ENCODE results near the gene ENO1. TPM values are rescaled to one million over a fixed set of nuclear protein-coding genes. Genes with fewer than 3 reads are reported as not detected.

ENO1 gene
- total and polyA plus RNA-seq, 9 of the 15 experiments (the other 6 are each of a cell fraction or from before 2014, with no cell fraction given), result 2,249 to 7,472 (median 2,868) TPM

DNA sequence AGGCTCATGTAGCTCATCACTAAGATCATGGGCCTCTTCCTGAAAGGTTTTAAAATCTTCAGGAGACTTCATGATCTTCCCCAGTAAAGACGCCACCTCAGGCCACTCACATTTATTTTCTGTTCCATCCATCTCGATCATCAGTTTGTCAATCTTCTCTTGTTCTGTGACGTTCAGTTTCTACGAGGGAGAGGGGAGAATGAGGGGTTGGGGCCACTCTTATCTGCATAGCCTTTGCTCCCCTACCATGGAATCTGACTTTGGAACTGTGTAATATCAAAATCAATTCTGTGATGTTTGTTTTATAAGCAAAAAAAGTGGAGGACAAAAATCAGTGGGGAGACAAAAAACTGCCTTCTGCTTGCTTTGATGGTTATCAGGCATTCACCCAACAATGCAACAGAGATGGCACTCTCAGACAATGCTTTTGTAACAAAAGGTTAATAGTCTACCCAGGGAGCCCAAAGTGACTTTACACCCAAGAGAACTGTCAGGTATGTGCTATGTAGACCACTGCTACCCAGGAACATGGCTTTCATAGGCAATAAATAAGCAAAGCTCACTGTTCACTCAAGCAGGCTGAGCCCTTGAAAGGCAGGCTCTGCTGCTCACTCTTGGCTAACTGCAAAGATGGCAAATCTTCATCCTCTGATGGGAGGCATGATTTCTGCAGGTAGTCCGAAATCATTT lies 10.5 kb downstream of the ENO1 start (continued):
- TF ChIP-seq, protein P1, sequence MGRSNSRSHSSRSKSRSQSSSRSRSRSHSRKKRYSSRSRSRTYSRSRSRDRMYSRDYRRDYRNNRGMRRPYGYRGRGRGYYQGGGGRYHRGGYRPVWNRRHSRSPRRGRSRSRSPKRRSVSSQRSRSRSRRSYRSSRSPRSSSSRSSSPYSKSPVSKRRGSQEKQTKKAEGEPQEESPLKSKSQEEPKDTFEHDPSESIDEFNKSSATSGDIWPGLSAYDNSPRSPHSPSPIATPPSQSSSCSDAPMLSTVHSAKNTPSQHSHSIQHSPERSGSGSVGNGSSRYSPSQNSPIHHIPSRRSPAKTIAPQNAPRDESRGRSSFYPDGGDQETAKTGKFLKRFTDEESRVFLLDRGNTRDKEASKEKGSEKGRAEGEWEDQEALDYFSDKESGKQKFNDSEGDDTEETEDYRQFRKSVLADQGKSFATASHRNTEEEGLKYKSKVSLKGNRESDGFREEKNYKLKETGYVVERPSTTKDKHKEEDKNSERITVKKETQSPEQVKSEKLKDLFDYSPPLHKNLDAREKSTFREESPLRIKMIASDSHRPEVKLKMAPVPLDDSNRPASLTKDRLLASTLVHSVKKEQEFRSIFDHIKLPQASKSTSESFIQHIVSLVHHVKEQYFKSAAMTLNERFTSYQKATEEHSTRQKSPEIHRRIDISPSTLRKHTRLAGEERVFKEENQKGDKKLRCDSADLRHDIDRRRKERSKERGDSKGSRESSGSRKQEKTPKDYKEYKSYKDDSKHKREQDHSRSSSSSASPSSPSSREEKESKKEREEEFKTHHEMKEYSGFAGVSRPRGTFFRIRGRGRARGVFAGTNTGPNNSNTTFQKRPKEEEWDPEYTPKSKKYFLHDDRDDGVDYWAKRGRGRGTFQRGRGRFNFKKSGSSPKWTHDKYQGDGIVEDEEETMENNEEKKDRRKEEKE (IDR thresholded peaks at IDR 0.05; ENCODE audit: borderline replicate concordance in 1 of 2, control insufficient read depth in 1 of 2, low read depth in 2 of 2, low read length in 1 of 2), result peak in 1 of 2 experiments; percentile 20; a peak in 1 of 4 replicates
- TF ChIP-seq KDM2B (CRISPR knock-in tag; IDR thresholded peaks at IDR 0.05) (no peak), GTF2A2 (tag; IDR thresholded peaks at IDR 0.05) (no peak), ZNF165 (CRISPR knock-in tag; IDR thresholded peaks at IDR 0.05; ENCODE audit: borderline replicate concordance) (no peak), MAFF (IDR thresholded peaks at IDR 0.05; ENCODE audit: low read length) (no peak; the same call in 1 of the 2 replicates), POLR2B (IDR thresholded peaks at IDR 0.05; ENCODE audit: low read depth, partially characterized antibody) (peak; percentile 75), CBX8 (IDR thresholded peaks at IDR 0.05; ENCODE audit: borderline replicate concordance, extremely low read depth, low read depth, low read length, poor library complexity, severe bottlenecking) (no peak), POLR2A (conservative IDR thresholded peaks at IDR 0.05) (peak; percentile 81), ZNF717 (CRISPR knock-in tag; IDR thresholded peaks at IDR 0.05) (peak; percentile 13; the same call in 1 of the 2 replicates), SUPT5H (IDR thresholded peaks at IDR 0.05) (peak; percentile 75)
- TF ChIP-seq, protein P2, sequence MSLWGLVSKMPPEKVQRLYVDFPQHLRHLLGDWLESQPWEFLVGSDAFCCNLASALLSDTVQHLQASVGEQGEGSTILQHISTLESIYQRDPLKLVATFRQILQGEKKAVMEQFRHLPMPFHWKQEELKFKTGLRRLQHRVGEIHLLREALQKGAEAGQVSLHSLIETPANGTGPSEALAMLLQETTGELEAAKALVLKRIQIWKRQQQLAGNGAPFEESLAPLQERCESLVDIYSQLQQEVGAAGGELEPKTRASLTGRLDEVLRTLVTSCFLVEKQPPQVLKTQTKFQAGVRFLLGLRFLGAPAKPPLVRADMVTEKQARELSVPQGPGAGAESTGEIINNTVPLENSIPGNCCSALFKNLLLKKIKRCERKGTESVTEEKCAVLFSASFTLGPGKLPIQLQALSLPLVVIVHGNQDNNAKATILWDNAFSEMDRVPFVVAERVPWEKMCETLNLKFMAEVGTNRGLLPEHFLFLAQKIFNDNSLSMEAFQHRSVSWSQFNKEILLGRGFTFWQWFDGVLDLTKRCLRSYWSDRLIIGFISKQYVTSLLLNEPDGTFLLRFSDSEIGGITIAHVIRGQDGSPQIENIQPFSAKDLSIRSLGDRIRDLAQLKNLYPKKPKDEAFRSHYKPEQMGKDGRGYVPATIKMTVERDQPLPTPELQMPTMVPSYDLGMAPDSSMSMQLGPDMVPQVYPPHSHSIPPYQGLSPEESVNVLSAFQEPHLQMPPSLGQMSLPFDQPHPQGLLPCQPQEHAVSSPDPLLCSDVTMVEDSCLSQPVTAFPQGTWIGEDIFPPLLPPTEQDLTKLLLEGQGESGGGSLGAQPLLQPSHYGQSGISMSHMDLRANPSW (CRISPR knock-in tag; IDR thresholded peaks at IDR 0.05), result no peak
- TF ChIP-seq, protein P3, sequence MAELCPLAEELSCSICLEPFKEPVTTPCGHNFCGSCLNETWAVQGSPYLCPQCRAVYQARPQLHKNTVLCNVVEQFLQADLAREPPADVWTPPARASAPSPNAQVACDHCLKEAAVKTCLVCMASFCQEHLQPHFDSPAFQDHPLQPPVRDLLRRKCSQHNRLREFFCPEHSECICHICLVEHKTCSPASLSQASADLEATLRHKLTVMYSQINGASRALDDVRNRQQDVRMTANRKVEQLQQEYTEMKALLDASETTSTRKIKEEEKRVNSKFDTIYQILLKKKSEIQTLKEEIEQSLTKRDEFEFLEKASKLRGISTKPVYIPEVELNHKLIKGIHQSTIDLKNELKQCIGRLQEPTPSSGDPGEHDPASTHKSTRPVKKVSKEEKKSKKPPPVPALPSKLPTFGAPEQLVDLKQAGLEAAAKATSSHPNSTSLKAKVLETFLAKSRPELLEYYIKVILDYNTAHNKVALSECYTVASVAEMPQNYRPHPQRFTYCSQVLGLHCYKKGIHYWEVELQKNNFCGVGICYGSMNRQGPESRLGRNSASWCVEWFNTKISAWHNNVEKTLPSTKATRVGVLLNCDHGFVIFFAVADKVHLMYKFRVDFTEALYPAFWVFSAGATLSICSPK (IDR thresholded peaks at IDR 0.05; ENCODE audit: borderline replicate concordance), result no peak
- TF ChIP-seq, protein P4, sequence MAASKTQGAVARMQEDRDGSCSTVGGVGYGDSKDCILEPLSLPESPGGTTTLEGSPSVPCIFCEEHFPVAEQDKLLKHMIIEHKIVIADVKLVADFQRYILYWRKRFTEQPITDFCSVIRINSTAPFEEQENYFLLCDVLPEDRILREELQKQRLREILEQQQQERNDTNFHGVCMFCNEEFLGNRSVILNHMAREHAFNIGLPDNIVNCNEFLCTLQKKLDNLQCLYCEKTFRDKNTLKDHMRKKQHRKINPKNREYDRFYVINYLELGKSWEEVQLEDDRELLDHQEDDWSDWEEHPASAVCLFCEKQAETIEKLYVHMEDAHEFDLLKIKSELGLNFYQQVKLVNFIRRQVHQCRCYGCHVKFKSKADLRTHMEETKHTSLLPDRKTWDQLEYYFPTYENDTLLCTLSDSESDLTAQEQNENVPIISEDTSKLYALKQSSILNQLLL (CRISPR knock-in tag; IDR thresholded peaks at IDR 0.05; ENCODE audit: borderline replicate concordance), result no peak
- TF ChIP-seq, protein P5, sequence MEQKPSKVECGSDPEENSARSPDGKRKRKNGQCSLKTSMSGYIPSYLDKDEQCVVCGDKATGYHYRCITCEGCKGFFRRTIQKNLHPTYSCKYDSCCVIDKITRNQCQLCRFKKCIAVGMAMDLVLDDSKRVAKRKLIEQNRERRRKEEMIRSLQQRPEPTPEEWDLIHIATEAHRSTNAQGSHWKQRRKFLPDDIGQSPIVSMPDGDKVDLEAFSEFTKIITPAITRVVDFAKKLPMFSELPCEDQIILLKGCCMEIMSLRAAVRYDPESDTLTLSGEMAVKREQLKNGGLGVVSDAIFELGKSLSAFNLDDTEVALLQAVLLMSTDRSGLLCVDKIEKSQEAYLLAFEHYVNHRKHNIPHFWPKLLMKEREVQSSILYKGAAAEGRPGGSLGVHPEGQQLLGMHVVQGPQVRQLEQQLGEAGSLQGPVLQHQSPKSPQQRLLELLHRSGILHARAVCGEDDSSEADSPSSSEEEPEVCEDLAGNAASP (IDR thresholded peaks at IDR 0.05), result no peak
- TF ChIP-seq, protein P6, sequence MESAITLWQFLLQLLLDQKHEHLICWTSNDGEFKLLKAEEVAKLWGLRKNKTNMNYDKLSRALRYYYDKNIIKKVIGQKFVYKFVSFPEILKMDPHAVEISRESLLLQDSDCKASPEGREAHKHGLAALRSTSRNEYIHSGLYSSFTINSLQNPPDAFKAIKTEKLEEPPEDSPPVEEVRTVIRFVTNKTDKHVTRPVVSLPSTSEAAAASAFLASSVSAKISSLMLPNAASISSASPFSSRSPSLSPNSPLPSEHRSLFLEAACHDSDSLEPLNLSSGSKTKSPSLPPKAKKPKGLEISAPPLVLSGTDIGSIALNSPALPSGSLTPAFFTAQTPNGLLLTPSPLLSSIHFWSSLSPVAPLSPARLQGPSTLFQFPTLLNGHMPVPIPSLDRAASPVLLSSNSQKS (CRISPR knock-in tag; IDR thresholded peaks at IDR 0.05), result no peak
